ENCODE measurements around the gene TLDC2. TPM values are rescaled to one million over a fixed set of nuclear protein-coding genes. Genes with fewer than 3 reads are reported as not detected.

Gene TLDC2
- polyA plus RNA-seq, 3 donors: not detected

GRCh38 chr20:36848677-36849076 lies 27.3 kb upstream of the TLDC2 start:
- no peak for TF ChIP-seq CTCF (IDR thresholded peaks at IDR 0.05)
- peaks cover 22% of the 10 kb centered on the region for H3K4me1 Mint-ChIP-seq
- Histone ChIP-seq H3K36me3 (replicated peaks in 1 of 2; ENCODE audit: control insufficient read depth in 1 of 2, insufficient read depth in 2 of 2, low read length in 2 of 2) (peaks cover 3 to 7% of the 10 kb centered on the region in 2 donors), H3K4me1 (ENCODE audit: control insufficient read depth in 1 of 2, insufficient read depth in 2 of 2, low read length in 2 of 2) (peaks cover 12 to 25% of the 10 kb centered on the region in 2 donors), H4K20me1 (ENCODE audit: insufficient read depth, low read length) (peaks cover 14% of the 10 kb centered on the region), H2AFZ (ENCODE audit: insufficient read depth, low read depth, low read length, poor library complexity, severe bottlenecking) (no peak overlapping the region), H3K27me3 (ENCODE audit: control insufficient read depth in 2 of 2, insufficient read depth in 2 of 2, low read length in 2 of 2) (no peaks in the 10 kb centered on the region), H3K4me3 (replicated peaks in 1 of 3; ENCODE audit: low read depth in 2 of 3, low read length in 3 of 3) (no peak overlapping the region), H3K4me2 (replicated peaks; ENCODE audit: extremely low read depth, low read length, poor library complexity, severe bottlenecking) (no peak overlapping the region), H3K9ac (ENCODE audit: insufficient read depth, low read length, poor library complexity, severe bottlenecking) (no peak overlapping the region), H3K9me3 (replicated peaks in 1 of 2; ENCODE audit: control insufficient read depth in 1 of 2, insufficient read depth in 1 of 2, low read length in 2 of 2) (no peaks in the 10 kb centered on the region), H3K27ac (ENCODE audit: low read depth in 1 of 2, low read length in 2 of 2) (no peak overlapping the region), H3K79me2 (ENCODE audit: insufficient read depth, low read length) (peaks cover 4% of the 10 kb centered on the region)
- H3K4me3 Mint-ChIP-seq: no peak overlapping the region
- DNase-seq: no peak
- H3K27me3 Mint-ChIP-seq (ENCODE audit: low read depth in 3 of 3): peaks cover 0 to 2% (median 0%) of the 10 kb centered on the region in 3 donors
- peaks cover 0 to 5% (median 3%) of the 10 kb centered on the region in 7 donors for H3K9me3 Mint-ChIP-seq
- H3K27ac Mint-ChIP-seq: peak overlapping the region in 5 of 7 donors; percentile 2 to 81 (median 60)
- intact Hi-C loops (cut with micrococcal nuclease): no loop called here
- H3K36me3 Mint-ChIP-seq: peaks cover 4 to 16% of the 10 kb centered on the region in 2 donors

- WGBS (ENCODE audit: insufficient coverage): 81% methylated on average over 7 of the region's 9 CpGs
- H2AFZ ChIP-seq (ENCODE audit: insufficient read depth, low read depth, low read length, poor library complexity, severe bottlenecking): no peak overlapping the region
- H3K9ac ChIP-seq (ENCODE audit: insufficient read depth, low read length, poor library complexity, severe bottlenecking): no peak overlapping the region
- peaks cover 5 to 17% of the 10 kb centered on the region in 2 donors for H3K4me1 ChIP-seq (ENCODE audit: control insufficient read depth in 1 of 2, insufficient read depth in 2 of 2, low read length in 2 of 2)
- peaks cover 23% of the 10 kb centered on the region for H3K4me1 Mint-ChIP-seq
- peaks cover 3 to 7% of the 10 kb centered on the region in 2 donors for H3K36me3 ChIP-seq (replicated peaks in 1 of 2; ENCODE audit: control insufficient read depth in 1 of 2, insufficient read depth in 2 of 2, low read length in 2 of 2)
- intact Hi-C loops (cut with micrococcal nuclease): no loop called here
- H3K27ac Mint-ChIP-seq: peak overlapping the region in 4 of 7 donors; percentile 26 to 79 (median 60)
- H3K4me2 ChIP-seq (replicated peaks; ENCODE audit: extremely low read depth, low read length, poor library complexity, severe bottlenecking): no peak overlapping the region
- H3K9me3 ChIP-seq (replicated peaks in 1 of 2; ENCODE audit: control insufficient read depth in 1 of 2, insufficient read depth in 1 of 2, low read length in 2 of 2): no peaks in the 10 kb centered on the region
- no peaks in the 10 kb centered on the region for H3K27me3 ChIP-seq (ENCODE audit: control insufficient read depth in 2 of 2, insufficient read depth in 2 of 2, low read length in 2 of 2)
- peaks cover 22% of the 10 kb centered on the region for H4K20me1 ChIP-seq (ENCODE audit: insufficient read depth, low read length)
- no peak for TF ChIP-seq CTCF (IDR thresholded peaks at IDR 0.05)
- H3K4me3 Mint-ChIP-seq: no peak overlapping the region
- H3K27ac ChIP-seq (ENCODE audit: low read depth in 1 of 2, low read length in 2 of 2): no peak overlapping the region
- H3K79me2 ChIP-seq (ENCODE audit: insufficient read depth, low read length): peaks cover 4% of the 10 kb centered on the region
- no peak for DNase-seq
- peaks cover 4 to 16% of the 10 kb centered on the region in 2 donors for H3K36me3 Mint-ChIP-seq
- no peak overlapping the region for H3K4me3 ChIP-seq (replicated peaks in 1 of 3; ENCODE audit: low read depth in 2 of 3, low read length in 3 of 3)
- peaks cover 0 to 3% (median 0%) of the 10 kb centered on the region in 3 donors for H3K27me3 Mint-ChIP-seq (ENCODE audit: low read depth in 3 of 3)
- H3K9me3 Mint-ChIP-seq: peaks cover 0 to 5% (median 3%) of the 10 kb centered on the region in 7 donors
These were observed 26.4 kb upstream of the TLDC2 start for GRCh38 chr20:36849333-36850065.

Measured in CD14-positive monocyte (primary cell).